Measurements from ENCODE around the gene BLNK. TPM values are rescaled to one million over a fixed set of nuclear protein-coding genes. Genes with fewer than 3 reads are reported as not detected.

Gene BLNK
- total RNA-seq, 4 donors from 2014 or later: 28.2 to 50.5 (median 35.9) TPM

DNA sequence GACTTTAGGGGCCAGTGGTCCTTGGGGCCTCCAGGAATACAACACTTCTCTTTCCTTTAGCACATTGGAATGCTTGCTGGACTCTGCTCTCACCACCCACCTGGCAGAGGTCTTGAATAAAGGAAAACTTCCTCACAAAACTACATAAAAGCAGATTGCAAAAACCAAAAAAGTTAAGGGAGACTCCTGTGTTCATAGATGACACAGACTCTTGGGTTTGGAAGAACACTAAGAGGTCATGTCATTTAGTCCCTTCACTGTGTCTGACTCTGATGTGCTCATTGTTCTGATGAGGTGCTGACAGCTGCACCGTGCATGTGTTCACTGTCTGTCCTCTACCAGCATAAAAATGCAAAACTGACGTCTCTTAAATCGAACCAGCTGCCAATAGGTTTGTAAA lies 11.4 kb downstream of the BLNK start:
- Histone ChIP-seq H3K36me3 (peaks cover 0 to 1% (median 0%) of the 10 kb centered on the region in 3 donors), H3K4me3 (no peak overlapping the region), H3K27me3 (no peaks in the 10 kb centered on the region), H3K4me1 (peaks cover 0 to 36% (median 0%) of the 10 kb centered on the region in 3 donors), H3K27ac (no peak overlapping the region), H3K9me3 (no peaks in the 10 kb centered on the region)
- intact Hi-C loops (cut with DNase I): no loop called here
- WGBS, 2 donors: 75 to 79% methylated on average over 3 of the region's 3 CpGs
- DNase-seq: no peak
- TF ChIP-seq CTCF (IDR thresholded peaks at IDR 0.05) (no peak), POLR2A (IDR thresholded peaks at IDR 0.05) (no peak)

GRCh38 chr10:96259150-96259549 lies 12.2 kb downstream of the BLNK start:
- WGBS, 2 donors: 46 to 61% methylated on average over 6 of the region's 6 CpGs
- H3K27ac ChIP-seq: no peak overlapping the region

GRCh38 chr10:96257944-96258343 lies 13.4 kb downstream of the BLNK start:
- H3K27ac ChIP-seq: peak overlapping the region in 2 of 4 donors; percentile 2 to 32

More at GRCh38 chr10:96259150-96259549, 12.2 kb downstream of the BLNK start:
- intact Hi-C loops (cut with DNase I): no loop called here
- TF ChIP-seq POLR2A (IDR thresholded peaks at IDR 0.05) (no peak), CTCF (IDR thresholded peaks at IDR 0.05) (no peak)
- DNase-seq: no peak
- H3K27me3 ChIP-seq: no peaks in the 10 kb centered on the region
- H3K9me3 ChIP-seq: no peaks in the 10 kb centered on the region
- no peak overlapping the region for H3K4me3 ChIP-seq
- H3K36me3 ChIP-seq: peaks cover 0 to 8% (median 0%) of the 10 kb centered on the region in 3 donors
- H3K4me1 ChIP-seq: peaks cover 0 to 36% (median 0%) of the 10 kb centered on the region in 3 donors

GRCh38 chr10:96255549-96256333 lies 15.6 kb downstream of the BLNK start:
- Histone ChIP-seq H3K36me3 (peaks cover 0 to 8% (median 0%) of the 10 kb centered on the region in 3 donors), H3K27me3 (no peaks in the 10 kb centered on the region), H3K9me3 (no peaks in the 10 kb centered on the region), H3K4me1 (peaks cover 0 to 36% (median 0%) of the 10 kb centered on the region in 3 donors), H3K4me3 (no peak overlapping the region), H3K27ac (no peak overlapping the region)
- TF ChIP-seq CTCF (IDR thresholded peaks at IDR 0.05) (no peak), POLR2A (IDR thresholded peaks at IDR 0.05) (no peak)
- intact Hi-C loops (cut with DNase I): no loop called here
- 45 to 50% methylated on average over 6 of the region's 6 CpGs for WGBS, 2 donors
- DNase-seq: no peak

More at GRCh38 chr10:96257944-96258343, 13.4 kb downstream of the BLNK start:
- DNase-seq: no peak
- Histone ChIP-seq H3K4me3 (no peak overlapping the region), H3K4me1 (peaks cover 0 to 36% (median 0%) of the 10 kb centered on the region in 3 donors), H3K36me3 (peaks cover 0 to 8% (median 0%) of the 10 kb centered on the region in 3 donors), H3K27me3 (no peaks in the 10 kb centered on the region), H3K9me3 (no peaks in the 10 kb centered on the region)
- WGBS, 2 donors: 28 to 61% methylated on average over 4 of the region's 4 CpGs
- intact Hi-C loops (cut with DNase I): no loop called here
- TF ChIP-seq CTCF (IDR thresholded peaks at IDR 0.05): no peak
- TF ChIP-seq POLR2A (IDR thresholded peaks at IDR 0.05): no peak

DNA sequence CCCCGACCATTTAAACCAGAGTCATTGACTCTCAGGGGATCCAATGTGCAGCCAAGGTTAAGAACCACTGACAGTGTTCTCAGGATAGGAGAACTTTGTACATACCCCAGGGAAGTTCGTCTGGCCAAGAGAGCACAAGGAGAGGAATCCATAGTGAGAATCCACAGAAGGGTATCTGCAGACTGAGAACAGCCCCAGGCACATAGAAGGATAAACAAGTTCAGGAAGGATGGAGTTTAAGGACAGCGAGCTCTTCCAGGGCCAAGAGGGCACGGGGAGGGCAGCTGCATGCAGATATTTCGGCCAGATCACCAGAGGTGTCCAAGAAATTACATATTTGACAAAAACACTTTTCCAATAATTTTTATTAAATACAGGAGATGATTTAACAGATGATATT lies 16.4 kb downstream of the BLNK start:
- H3K27ac ChIP-seq: no peak overlapping the region
- no peak for TF ChIP-seq CTCF (IDR thresholded peaks at IDR 0.05)
- no peak for TF ChIP-seq POLR2A (IDR thresholded peaks at IDR 0.05)
- intact Hi-C loops (cut with DNase I): no loop called here
- no peaks in the 10 kb centered on the region for H3K9me3 ChIP-seq
- peaks cover 0 to 32% (median 0%) of the 10 kb centered on the region in 3 donors for H3K4me1 ChIP-seq
- no peaks in the 10 kb centered on the region for H3K27me3 ChIP-seq
- WGBS, 2 donors: 81 to 89% methylated on average over 4 of the region's 5 CpGs
- no peak overlapping the region for H3K4me3 ChIP-seq
- DNase-seq: no peak
- H3K36me3 ChIP-seq: peaks cover 0 to 8% (median 0%) of the 10 kb centered on the region in 3 donors

Measured in esophagus squamous epithelium (tissue), 5 donors.